Upper lobe of left lung (tissue), 4 donors: ENCODE data around the gene TMEM44.

Experiments used
- CTCF ChIP-seq, 6 experiments: fragments of 450-650 bp in 4 of 6; fragments of 200-600 bp in 2 of 6; sonication (generic) in 2 of 6; IDR thresholded peaks; one replicate each; pipeline ENCODE4 v1.5.1; 2016 to 2019; ENCODE audit warnings: antibody characterized with exemption in 6 of 6
- EP300 ChIP-seq, 4 donors: sonication (generic); formaldehyde crosslinking; IDR thresholded peaks; one replicate each; pipeline ENCODE4 v1.5.1; 2017; ENCODE audit warnings: antibody characterized with exemption in 4 of 4, control low read depth in 2 of 4

DNA sequence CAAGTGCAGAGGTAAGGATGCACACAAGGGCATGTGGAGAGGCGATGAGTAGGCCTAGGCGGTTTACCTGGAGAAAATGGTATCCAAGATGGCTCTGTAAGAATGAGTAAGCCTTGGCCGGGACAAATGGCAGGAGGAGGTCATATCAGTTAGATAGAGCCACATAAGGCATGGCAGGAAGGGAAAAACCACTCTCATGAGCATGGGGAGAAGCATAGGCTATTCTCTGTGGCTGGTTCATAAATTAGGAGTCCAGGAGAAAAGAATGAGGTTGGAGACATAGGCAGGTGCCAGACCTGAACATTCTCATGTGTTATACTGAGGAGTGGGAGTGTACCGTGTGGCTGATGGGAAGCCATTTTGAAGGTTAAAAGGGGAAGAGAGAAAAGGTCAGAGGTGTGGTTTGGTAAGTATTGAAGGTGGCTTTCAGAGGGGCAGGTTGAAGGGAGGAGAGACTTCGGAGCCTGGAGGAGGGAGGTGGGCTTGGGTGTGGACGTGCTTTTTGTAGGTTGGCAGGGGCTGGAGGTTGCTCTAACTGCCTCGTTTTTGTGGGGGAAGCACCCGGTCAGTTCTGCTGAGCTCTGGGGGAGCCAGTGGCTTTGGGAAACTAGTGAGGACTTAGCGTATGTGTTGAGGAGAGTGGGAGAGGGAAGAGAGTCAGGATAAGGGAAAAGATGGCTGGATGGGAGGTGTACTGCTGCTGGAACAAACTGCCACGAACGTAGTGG lies 47.8 kb upstream of the TMEM44 start:
- TF ChIP-seq CTCF (IDR thresholded peaks at IDR 0.05) = no peak
- no peak for TF ChIP-seq EP300 (IDR thresholded peaks at IDR 0.05)
